Hepatocyte (in vitro differentiated cells): Measurements from ENCODE around the gene ZNF398.

Source experiments
- CTCF ChIP-seq: fragments of 200-600 bp; sonication (generic); IDR thresholded peaks from 2 replicates; pipeline ENCODE4 v1.5.1; 2016; ENCODE audit warnings: antibody characterized with exemption, mild to moderate bottlenecking; ENCODE audit not compliant: poor library complexity
- EZH2 ChIP-seq: fragments of 200-600 bp; sonication (generic); IDR thresholded peaks from 2 replicates; pipeline ENCODE4 v1.6.1; 2016; ENCODE audit warnings: antibody characterized with exemption, mild to moderate bottlenecking, borderline replicate concordance
- EZH2phosphoT487 ChIP-seq: fragments of 200-600 bp; sonication (generic); IDR thresholded peaks from one replicate; pipeline ENCODE4 v1.6.1; 2018; ENCODE audit warnings: antibody characterized with exemption, mild to moderate bottlenecking, low read depth, moderate library complexity; ENCODE audit not compliant: unreplicated experiment, severe bottlenecking

GRCh38 chr7:149161241-149161848, 14.1 kb downstream of the ZNF398 start:
- TF ChIP-seq CTCF = no peak
- TF ChIP-seq EZH2 = no peak
- no peak for TF ChIP-seq EZH2phosphoT487
